PC-9 (cell line): ENCODE data around the gene PTGER2.

ENCODE experiments used
- CTCF ChIP-seq: fragments of 200-600 bp; sonication (generic); conservative IDR thresholded peaks from 2 replicates; pipeline ENCODE4 v1.6.1; 2017; ENCODE audit warnings: mixed run types, antibody characterized with exemption, mild to moderate bottlenecking, moderate library complexity
- EZH2 ChIP-seq: fragments of 200-600 bp; sonication (generic); IDR thresholded peaks from 2 replicates; pipeline ENCODE4 v1.8.0; 2017; ENCODE audit warnings: antibody characterized with exemption, low read depth

GRCh38 chr14:52313903-52314594 is at the start of gene PTGER2:
- TF ChIP-seq CTCF = no peak
- TF ChIP-seq EZH2 = no peak
